SK-N-SH treated with all-trans-retinoic acid at 6 μM for 48 hours (cell line): Measurements from ENCODE around the gene CHCHD6.

ENCODE experiments used
- ARNTL ChIP-seq: fragments of 450-650 bp; formaldehyde crosslinking; IDR thresholded peaks from 2 replicates; pipeline ENCODE4 v1.5.0; 2020; ENCODE audit warnings: low read depth, mild to moderate bottlenecking, moderate library complexity, borderline replicate concordance
- BACH2 ChIP-seq: fragments of 250-450 bp; sonication (Bioruptor Pico); IDR thresholded peaks from 2 replicates; pipeline ENCODE4 v1.9.0; 2021; ENCODE audit warnings: mild to moderate bottlenecking, borderline replicate concordance
- CSRNP3 ChIP-seq: fragments of 250-450 bp; sonication (Bioruptor Pico); IDR thresholded peaks from 2 replicates; pipeline ENCODE4 v1.5.1; 2021; ENCODE audit warnings: mild to moderate bottlenecking, moderate library complexity
- ESRRG ChIP-seq: fragments of 250-450 bp; sonication (Bioruptor Pico); IDR thresholded peaks from 2 replicates; pipeline ENCODE4 v1.6.1; 2021; ENCODE audit warnings: mild to moderate bottlenecking
- GLIS3 ChIP-seq: fragments of 250-450 bp; sonication (Bioruptor Pico); IDR thresholded peaks from 2 replicates; pipeline ENCODE4 v1.5.0; 2020; ENCODE audit warnings: mild to moderate bottlenecking, moderate library complexity
- ISL1 ChIP-seq: fragments of 250-450 bp; sonication (Bioruptor Pico); IDR thresholded peaks from 2 replicates; pipeline ENCODE4 v2.1.2; 2022; ENCODE audit warnings: mild to moderate bottlenecking, moderate library complexity
- RARB ChIP-seq: fragments of 250-450 bp; sonication (Bioruptor Pico); IDR thresholded peaks from 2 replicates; pipeline ENCODE4 v1.8.0; 2021; ENCODE audit warnings: mild to moderate bottlenecking, moderate library complexity
- SNAI2 ChIP-seq: fragments of 250-450 bp; sonication (Bioruptor Pico); IDR thresholded peaks from 2 replicates; pipeline ENCODE4 v1.5.0; 2020; ENCODE audit warnings: mild to moderate bottlenecking, moderate library complexity
- TOX ChIP-seq: fragments of 250-450 bp; sonication (Bioruptor Pico); IDR thresholded peaks from 2 replicates; pipeline ENCODE4 v1.8.0; 2021; ENCODE audit warnings: mild to moderate bottlenecking, moderate library complexity, borderline replicate concordance
- TSHZ2 ChIP-seq: fragments of 250-450 bp; sonication (Bioruptor Pico); IDR thresholded peaks from 2 replicates; pipeline ENCODE4 v1.5.0; 2020; ENCODE audit warnings: mild to moderate bottlenecking, moderate library complexity
- ZFP30 ChIP-seq: fragments of 450-650 bp; formaldehyde crosslinking; IDR thresholded peaks from 2 replicates; pipeline ENCODE4 v1.5.0; 2022; ENCODE audit warnings: mild to moderate bottlenecking, moderate library complexity
- ZNF8 ChIP-seq: fragments of 450-650 bp; formaldehyde crosslinking; IDR thresholded peaks from 2 replicates; pipeline ENCODE4 v1.5.0; 2020; ENCODE audit warnings: mild to moderate bottlenecking, moderate library complexity
- TF ChIP-seq, protein P1 (sequence below): fragments of 250-450 bp; sonication (Bioruptor Pico); IDR thresholded peaks from 2 replicates; pipeline ENCODE4 v1.8.0; 2020; ENCODE audit warnings: mild to moderate bottlenecking, moderate library complexity, borderline replicate concordance
- TF ChIP-seq, protein P2 (sequence below): fragments of 250-450 bp; sonication (Bioruptor Pico); IDR thresholded peaks from 2 replicates; pipeline ENCODE4 v1.5.1; 2020; ENCODE audit warnings: low read depth, mild to moderate bottlenecking, moderate library complexity

DNA sequence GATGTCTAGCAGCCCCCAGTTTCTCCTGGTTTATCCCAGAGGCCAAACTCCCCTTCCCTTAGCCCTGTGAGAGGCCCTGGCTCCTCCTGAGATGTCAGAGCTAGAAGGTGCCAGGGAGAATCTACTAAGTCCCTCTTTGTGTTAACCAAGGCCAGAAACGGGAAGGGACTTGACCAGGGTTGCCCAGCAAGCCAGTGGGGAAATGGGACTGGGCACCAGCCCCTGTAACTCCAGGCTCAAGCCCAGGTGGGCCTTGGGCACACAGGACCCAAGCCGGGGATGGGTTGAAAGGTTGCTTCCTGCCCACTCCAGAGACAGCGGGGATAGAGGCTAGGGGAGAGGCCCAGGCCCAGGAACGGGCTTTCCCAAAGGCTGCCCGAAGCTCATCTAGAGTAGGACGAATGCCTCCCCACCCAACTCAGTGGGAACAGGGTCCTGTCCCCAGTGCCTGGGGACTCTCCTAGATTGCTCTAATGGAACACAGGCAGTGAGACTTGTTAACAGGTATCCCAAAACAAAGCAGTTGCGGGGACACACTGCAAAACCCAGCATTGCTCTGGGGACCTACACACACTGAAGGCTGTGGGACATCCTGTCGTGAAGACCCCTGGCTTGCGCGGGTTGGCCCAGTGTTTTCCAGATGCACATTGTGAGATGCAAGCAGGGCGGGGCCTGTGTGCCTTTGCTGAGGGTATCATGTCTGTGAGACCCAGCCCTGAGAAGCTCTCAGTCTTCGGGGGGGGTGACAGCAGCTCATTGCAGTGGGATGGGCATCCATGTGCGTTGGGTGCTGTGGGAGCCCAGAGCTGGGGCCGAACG lies 36.2 kb upstream of the CHCHD6 start:
- TF ChIP-seq ZNF8 (no peak), BACH2 (no peak), TOX (CRISPR knock-in tag) (no peak), CSRNP3 (no peak), ISL1 (CRISPR knock-in tag) (no peak), SNAI2 (CRISPR knock-in tag) (no peak), ESRRG (CRISPR knock-in tag) (no peak), GLIS3 (no peak), RARB (CRISPR knock-in tag) (no peak), ZFP30 (CRISPR knock-in tag) (no peak), ARNTL (no peak), TSHZ2 (CRISPR knock-in tag) (no peak)
- TF ChIP-seq, protein P1, sequence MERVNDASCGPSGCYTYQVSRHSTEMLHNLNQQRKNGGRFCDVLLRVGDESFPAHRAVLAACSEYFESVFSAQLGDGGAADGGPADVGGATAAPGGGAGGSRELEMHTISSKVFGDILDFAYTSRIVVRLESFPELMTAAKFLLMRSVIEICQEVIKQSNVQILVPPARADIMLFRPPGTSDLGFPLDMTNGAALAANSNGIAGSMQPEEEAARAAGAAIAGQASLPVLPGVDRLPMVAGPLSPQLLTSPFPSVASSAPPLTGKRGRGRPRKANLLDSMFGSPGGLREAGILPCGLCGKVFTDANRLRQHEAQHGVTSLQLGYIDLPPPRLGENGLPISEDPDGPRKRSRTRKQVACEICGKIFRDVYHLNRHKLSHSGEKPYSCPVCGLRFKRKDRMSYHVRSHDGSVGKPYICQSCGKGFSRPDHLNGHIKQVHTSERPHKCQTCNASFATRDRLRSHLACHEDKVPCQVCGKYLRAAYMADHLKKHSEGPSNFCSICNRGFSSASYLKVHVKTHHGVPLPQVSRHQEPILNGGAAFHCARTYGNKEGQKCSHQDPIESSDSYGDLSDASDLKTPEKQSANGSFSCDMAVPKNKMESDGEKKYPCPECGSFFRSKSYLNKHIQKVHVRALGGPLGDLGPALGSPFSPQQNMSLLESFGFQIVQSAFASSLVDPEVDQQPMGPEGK: no peak
- TF ChIP-seq, protein P2, sequence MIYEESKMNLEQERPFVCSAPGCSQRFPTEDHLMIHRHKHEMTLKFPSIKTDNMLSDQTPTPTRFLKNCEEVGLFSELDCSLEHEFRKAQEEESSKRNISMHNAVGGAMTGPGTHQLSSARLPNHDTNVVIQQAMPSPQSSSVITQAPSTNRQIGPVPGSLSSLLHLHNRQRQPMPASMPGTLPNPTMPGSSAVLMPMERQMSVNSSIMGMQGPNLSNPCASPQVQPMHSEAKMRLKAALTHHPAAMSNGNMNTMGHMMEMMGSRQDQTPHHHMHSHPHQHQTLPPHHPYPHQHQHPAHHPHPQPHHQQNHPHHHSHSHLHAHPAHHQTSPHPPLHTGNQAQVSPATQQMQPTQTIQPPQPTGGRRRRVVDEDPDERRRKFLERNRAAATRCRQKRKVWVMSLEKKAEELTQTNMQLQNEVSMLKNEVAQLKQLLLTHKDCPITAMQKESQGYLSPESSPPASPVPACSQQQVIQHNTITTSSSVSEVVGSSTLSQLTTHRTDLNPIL (CRISPR knock-in tag): no peak
